ENCODE results near the gene UNCX. TPM values are rescaled to one million over a fixed set of nuclear protein-coding genes. Genes with fewer than 3 reads are reported as not detected.

UNCX gene
- total RNA-seq, 2 donors from 2014 or later, result not detected

GRCh38 chr7:1230411-1231213, 2.1 kb upstream of the UNCX start:
- Histone ChIP-seq H3K27ac (no peak overlapping the region), H3K27me3 (replicated peaks; ENCODE audit: insufficient read depth) (peaks cover 86% of the 10 kb centered on the region), H3K9me3 (no peaks in the 10 kb centered on the region), H3K4me3 (no peak overlapping the region), H3K36me3 (no peaks in the 10 kb centered on the region), H3K4me1 (replicated peaks) (no peaks in the 10 kb centered on the region)
- WGBS, result 10% methylated on average over 64 of the region's 64 CpGs
- intact Hi-C loops (cut with DNase I), result no loop called here
- TF ChIP-seq POLR2A (IDR thresholded peaks at IDR 0.05), result no peak
- no peak for TF ChIP-seq POLR2AphosphoS5 (IDR thresholded peaks at IDR 0.05)
- TF ChIP-seq, protein P1, sequence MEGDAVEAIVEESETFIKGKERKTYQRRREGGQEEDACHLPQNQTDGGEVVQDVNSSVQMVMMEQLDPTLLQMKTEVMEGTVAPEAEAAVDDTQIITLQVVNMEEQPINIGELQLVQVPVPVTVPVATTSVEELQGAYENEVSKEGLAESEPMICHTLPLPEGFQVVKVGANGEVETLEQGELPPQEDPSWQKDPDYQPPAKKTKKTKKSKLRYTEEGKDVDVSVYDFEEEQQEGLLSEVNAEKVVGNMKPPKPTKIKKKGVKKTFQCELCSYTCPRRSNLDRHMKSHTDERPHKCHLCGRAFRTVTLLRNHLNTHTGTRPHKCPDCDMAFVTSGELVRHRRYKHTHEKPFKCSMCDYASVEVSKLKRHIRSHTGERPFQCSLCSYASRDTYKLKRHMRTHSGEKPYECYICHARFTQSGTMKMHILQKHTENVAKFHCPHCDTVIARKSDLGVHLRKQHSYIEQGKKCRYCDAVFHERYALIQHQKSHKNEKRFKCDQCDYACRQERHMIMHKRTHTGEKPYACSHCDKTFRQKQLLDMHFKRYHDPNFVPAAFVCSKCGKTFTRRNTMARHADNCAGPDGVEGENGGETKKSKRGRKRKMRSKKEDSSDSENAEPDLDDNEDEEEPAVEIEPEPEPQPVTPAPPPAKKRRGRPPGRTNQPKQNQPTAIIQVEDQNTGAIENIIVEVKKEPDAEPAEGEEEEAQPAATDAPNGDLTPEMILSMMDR (IDR thresholded peaks at IDR 0.05), result no peak
- DNase-seq (ENCODE audit: low spot score), result no peak

GRCh38 chr7:1231214-1232102, 1.2 kb upstream of the UNCX start:
- WGBS, result 9% methylated on average over 40 of the region's 40 CpGs
- no peaks in the 10 kb centered on the region for H3K4me1 ChIP-seq (replicated peaks)
- peaks cover 82% of the 10 kb centered on the region for H3K27me3 ChIP-seq (replicated peaks; ENCODE audit: insufficient read depth)
- no peaks in the 10 kb centered on the region for H3K36me3 ChIP-seq
- H3K27ac ChIP-seq, result no peak overlapping the region
- DNase-seq (ENCODE audit: low spot score), result no peak
- intact Hi-C loops (cut with DNase I), result no loop called here
- TF ChIP-seq POLR2AphosphoS5 (IDR thresholded peaks at IDR 0.05) (no peak), POLR2A (IDR thresholded peaks at IDR 0.05) (no peak)
- TF ChIP-seq, protein P1 (IDR thresholded peaks at IDR 0.05), result no peak
- H3K9me3 ChIP-seq, result no peaks in the 10 kb centered on the region
- no peak overlapping the region for H3K4me3 ChIP-seq

GRCh38 chr7:1232103-1232466, 587 bp upstream of the UNCX start:
- Histone ChIP-seq H3K27me3 (replicated peaks; ENCODE audit: insufficient read depth) (peaks cover 78% of the 10 kb centered on the region), H3K36me3 (no peaks in the 10 kb centered on the region), H3K27ac (no peak overlapping the region), H3K4me3 (no peak overlapping the region), H3K9me3 (no peaks in the 10 kb centered on the region), H3K4me1 (replicated peaks) (no peaks in the 10 kb centered on the region)
- TF ChIP-seq POLR2A (IDR thresholded peaks at IDR 0.05) (no peak), POLR2AphosphoS5 (IDR thresholded peaks at IDR 0.05) (no peak)
- TF ChIP-seq, protein P1 (IDR thresholded peaks at IDR 0.05), result no peak
- WGBS, result 10% methylated on average over 12 of the region's 12 CpGs
- intact Hi-C loops (cut with DNase I), result no loop called here
- no peak for DNase-seq (ENCODE audit: low spot score)

GRCh38 chr7:1233333-1234048, 819 bp downstream of the UNCX start:
- H3K9me3 ChIP-seq, result no peaks in the 10 kb centered on the region
- H3K27ac ChIP-seq, result no peak overlapping the region
- WGBS, result 2% methylated on average over 47 of the region's 73 CpGs
- intact Hi-C loops (cut with DNase I), result no loop called here
- peaks cover 78% of the 10 kb centered on the region for H3K27me3 ChIP-seq (replicated peaks; ENCODE audit: insufficient read depth)
- H3K36me3 ChIP-seq, result no peaks in the 10 kb centered on the region
- TF ChIP-seq, protein P1 (IDR thresholded peaks at IDR 0.05), result no peak
- TF ChIP-seq POLR2A (IDR thresholded peaks at IDR 0.05) (no peak), POLR2AphosphoS5 (IDR thresholded peaks at IDR 0.05) (no peak)
- DNase-seq (ENCODE audit: low spot score), result no peak
- no peaks in the 10 kb centered on the region for H3K4me1 ChIP-seq (replicated peaks)
- no peak overlapping the region for H3K4me3 ChIP-seq
